H1 (cell line): ENCODE measurements around the gene PFN3. TPM values are rescaled to one million over a fixed set of nuclear protein-coding genes. Genes with fewer than 3 reads are reported as not detected.

ENCODE experiments used
- CTCF ChIA-PET: fragments of 300-600 bp; sonication (Branson Sonifier 250); formaldehyde crosslinking; loops from one replicate; lab custom pipeline; 2021; ENCODE audit not compliant: partially characterized antibody; lab: Charles Lee
- POLR2A ChIA-PET: fragments of 300-600 bp; sonication (Branson Sonifier 250); formaldehyde crosslinking; loops from one replicate; lab custom pipeline; 2021; ENCODE audit warnings: inconsistent platforms; ENCODE audit not compliant: partially characterized antibody; lab: Charles Lee
- DNase-seq, 2 experiments: peaks; one replicate each; pipeline versions ENCODE4 v3.0.0 to v3.0.0-alpha.2; 2010 to 2022; ENCODE audit warnings: low spot score in 2 of 2, low read depth in 1 of 2, mixed read lengths in 1 of 2
- FAIRE-seq: peaks from 2 replicates; lab custom pipeline; 2011; peaks lifted over from hg19 to GRCh38; lab: Jason Lieb, UNC
- H2AFZ ChIP-seq: 2 replicates; pipeline ENCODE4 v1.8.1; 2012; ENCODE audit warnings: low read length, inconsistent platforms
- H2AK5ac ChIP-seq: 2 replicates; pipeline ENCODE4 v1.6.1; 2013; ENCODE audit warnings: low read depth, low read length
- H2BK120ac ChIP-seq: replicated peaks from 2 replicates; pipeline ENCODE3; 2013; ENCODE audit warnings: low read depth, low read length, inconsistent platforms
- H2BK12ac ChIP-seq: 2 replicates; pipeline ENCODE4 v1.6.1; 2013; ENCODE audit warnings: low read depth, low read length
- H2BK15ac ChIP-seq: 2 replicates; pipeline ENCODE4 v1.6.1; 2013; ENCODE audit warnings: low read length
- H2BK20ac ChIP-seq: 2 replicates; pipeline ENCODE4 v1.6.1; 2013; ENCODE audit warnings: low read length
- H2BK5ac ChIP-seq: 2 replicates; pipeline ENCODE4 v1.6.1; 2013; ENCODE audit warnings: low read depth, low read length
- H3K14ac ChIP-seq: 2 replicates; pipeline ENCODE4 v1.6.1; 2013; ENCODE audit warnings: inconsistent platforms; ENCODE audit not compliant: insufficient read length
- H3K18ac ChIP-seq: 2 replicates; pipeline ENCODE4 v1.6.1; 2013; ENCODE audit warnings: low read length; ENCODE audit errors: extremely low read depth
- H3K23ac ChIP-seq: 2 replicates; pipeline ENCODE4 v1.6.1; 2013; ENCODE audit warnings: inconsistent platforms; ENCODE audit not compliant: insufficient read length
- H3K23me2 ChIP-seq: 2 replicates; pipeline ENCODE4 v1.6.1; 2013; ENCODE audit warnings: low read depth, low read length
- H3K27ac ChIP-seq: 2 replicates; pipeline ENCODE4 v1.6.1; 2011; ENCODE audit warnings: low read depth, low read length, inconsistent platforms
- H3K27me3 ChIP-seq, 4 experiments: replicated peaks in 1 of 4; 1 replicate in 1 of 4; 2 replicates in 3 of 4; pipeline versions ENCODE4 v1.6.1 to v1.8.1; 2011 to 2013; ENCODE audit warnings: low read length in 3 of 4, mild to moderate bottlenecking in 3 of 4, inconsistent platforms in 2 of 4, mixed read lengths in 2 of 4, moderate library complexity in 1 of 4; ENCODE audit not compliant: control insufficient read depth in 3 of 4, insufficient read depth in 3 of 4; ENCODE audit errors: extremely low read depth in 1 of 4
- H3K36me3 ChIP-seq, 4 experiments: 2 replicates each; pipeline versions ENCODE4 v1.6.1 to v1.8.1; 2011 to 2013; ENCODE audit warnings: mild to moderate bottlenecking in 4 of 4, low read length in 3 of 4, moderate library complexity in 2 of 4, control low read depth in 1 of 4, inconsistent platforms in 1 of 4; ENCODE audit not compliant: insufficient read depth in 4 of 4, control insufficient read depth in 2 of 4
- H3K4ac ChIP-seq: replicated peaks from 2 replicates; pipeline ENCODE3; 2013; ENCODE audit warnings: low read length, low read depth, mixed read lengths, inconsistent platforms; ENCODE audit not compliant: insufficient read length
- H3K4me1 ChIP-seq, 4 experiments: replicated peaks in 1 of 4; 1 replicate in 1 of 4; 2 replicates in 3 of 4; pipeline versions ENCODE4 v1.6.1 to v1.8.1; 2011 to 2013; ENCODE audit warnings: low read length in 3 of 4, inconsistent platforms in 2 of 4, mixed read lengths in 1 of 4; ENCODE audit not compliant: insufficient read depth in 4 of 4, control insufficient read depth in 3 of 4
- H3K4me2 ChIP-seq, 2 experiments: 2 replicates each; pipeline versions ENCODE4 v1.6.1 to v1.8.1; 2011 to 2013; ENCODE audit warnings: low read depth in 2 of 2, low read length in 2 of 2, control low read depth in 1 of 2, inconsistent platforms in 1 of 2, mild to moderate bottlenecking in 1 of 2; ENCODE audit not compliant: insufficient read depth in 1 of 2
- H3K4me3 ChIP-seq, 4 experiments: fragments of 200-600, 300-600 bp in 1 of 4; sonication (generic), shearing (Covaris generic), sonication (Bioruptor Twin) in 1 of 4; 2 replicates each; pipeline versions ENCODE4 v1.5.1 to v1.8.1; 2011 to 2016; ENCODE audit warnings: low read length in 4 of 4, low read depth in 3 of 4, control low read depth in 2 of 4, inconsistent platforms in 2 of 4, mild to moderate bottlenecking in 2 of 4, mixed read lengths in 1 of 4, moderate library complexity in 1 of 4; ENCODE audit not compliant: insufficient read depth in 2 of 4; ENCODE audit errors: extremely low read depth in 1 of 4
- H3K56ac ChIP-seq: replicated peaks from 2 replicates; pipeline ENCODE3; 2013; ENCODE audit warnings: low read depth, mild to moderate bottlenecking, mixed read lengths, low read length, inconsistent platforms; ENCODE audit not compliant: insufficient read length
- H3K79me1 ChIP-seq: 2 replicates; pipeline ENCODE4 v1.6.1; 2013; ENCODE audit warnings: low read depth, low read length, control low read depth
- H3K79me2 ChIP-seq, 2 experiments: 2 replicates each; pipeline versions ENCODE4 v1.6.1 to v1.8.1; 2012 to 2013; ENCODE audit warnings: low read length in 2 of 2, mild to moderate bottlenecking in 2 of 2, inconsistent platforms in 1 of 2; ENCODE audit not compliant: insufficient read depth in 2 of 2, control insufficient read depth in 1 of 2
- H3K9ac ChIP-seq, 4 experiments: replicated peaks in 1 of 4; 1 replicate in 1 of 4; 2 replicates in 3 of 4; pipeline versions ENCODE4 v1.6.1 to v1.8.1; 2011 to 2013; ENCODE audit warnings: low read depth in 3 of 4, low read length in 3 of 4, control low read depth in 2 of 4, mild to moderate bottlenecking in 2 of 4, moderate library complexity in 2 of 4, inconsistent platforms in 1 of 4; ENCODE audit errors: extremely low read depth in 1 of 4
- H3K9me3 ChIP-seq, 2 experiments: 2 replicates each; pipeline versions ENCODE4 v1.6.1 to v1.8.1; 2012 to 2013; ENCODE audit warnings: mild to moderate bottlenecking in 2 of 2, moderate library complexity in 2 of 2, control low read depth in 1 of 2, inconsistent platforms in 1 of 2, low read depth in 1 of 2, low read length in 1 of 2, mixed read lengths in 1 of 2; ENCODE audit not compliant: insufficient read depth in 2 of 2
- H4K20me1 ChIP-seq, 2 experiments: replicated peaks in 1 of 2; 2 replicates each; pipeline versions ENCODE3 to v1.8.1; 2011 to 2013; ENCODE audit warnings: inconsistent platforms in 2 of 2, low read length in 2 of 2, mild to moderate bottlenecking in 1 of 2; ENCODE audit not compliant: insufficient read depth in 2 of 2, control insufficient read depth in 1 of 2
- H4K5ac ChIP-seq: 2 replicates; pipeline ENCODE4 v1.6.1; 2013; ENCODE audit warnings: low read length, low read depth, mixed read lengths, inconsistent platforms; ENCODE audit not compliant: insufficient read length
- H4K8ac ChIP-seq: 2 replicates; pipeline ENCODE4 v1.8.0; 2013; ENCODE audit warnings: mild to moderate bottlenecking, moderate library complexity, low read length, inconsistent platforms; ENCODE audit not compliant: insufficient read depth; ENCODE audit errors: extremely low read depth
- H4K91ac ChIP-seq: replicated peaks from 2 replicates; pipeline ENCODE3; 2013; ENCODE audit warnings: low read length, mixed read lengths, inconsistent platforms; ENCODE audit not compliant: insufficient read length
- CBX5 ChIP-seq: fragments of 300-800, 300-1000 bp; sonication (generic); IDR thresholded peaks from 2 replicates; pipeline ENCODE4 v1.7.1; 2016; ENCODE audit warnings: antibody characterized with exemption, low read length, low read depth
- CHD1 ChIP-seq: IDR thresholded peaks from 2 replicates; pipeline ENCODE4 v1.6.1; 2012; ENCODE audit warnings: low read depth, low read length, improper control_type of control experiment
- CREB1 ChIP-seq: IDR thresholded peaks from 2 replicates; pipeline ENCODE4 v1.6.1; 2012; ENCODE audit warnings: inconsistent platforms
- KDM5A ChIP-seq: fragments of 200-600 bp; IDR thresholded peaks from 2 replicates; pipeline ENCODE4 v1.7.1; 2012; ENCODE audit warnings: mild to moderate bottlenecking, low read length, inconsistent platforms, mixed read lengths
- TAF1 ChIP-seq: IDR thresholded peaks from 2 replicates; pipeline ENCODE4 v1.6.1; 2011; ENCODE audit warnings: mild to moderate bottlenecking, low read depth, low read length
- WGBS, 2 experiments: shearing (Covaris generic) in 1 of 2; methylation state at CpG; one replicate each; pipeline versions ENCODE4 v1.1.6 to v1.1.7; 2013 to 2015; ENCODE audit warnings: low lambda C conversion rate in 2 of 2, mixed read lengths in 2 of 2, inconsistent platforms in 1 of 2, low coverage in 1 of 2, missing lambda C conversion rate in 1 of 2; ENCODE audit not compliant: insufficient replicate concordance in 2 of 2, insufficient coverage in 1 of 2, insufficient read length in 1 of 2; ENCODE audit errors: extremely low coverage in 1 of 2, missing lambda C conversion rate in 1 of 2; 5-methylcytosine and 5-hydroxymethylcytosine counted together
- polyA plus RNA-seq, 7 experiments: library from polyadenylated mRNA; depleted of rRNA in 3 of 7; stranded (reverse) in 5 of 7; unstranded in 2 of 7; fragments of >200 nt in 5 of 7; fragments of 200-250 nt in 2 of 7; gene quantifications; 1 replicate in 5 of 7; 2 replicates in 1 of 7; 4 replicates in 1 of 7; pipeline versions ENCODE4 v1.2.1 to v1.2.3, GENCODE V29; 2011 to 2013; ENCODE audit warnings: missing spikeins in 2 of 7, mixed read lengths in 2 of 7
- total RNA-seq: library from RNA; stranded (reverse); fragmentation: NEBNext Ultra II Directional; extraction: Animal tissue kit (Norgen Biotek cat#: 25700); gene quantifications from 2 replicates; pipeline ENCODE4 v1.2.1, GENCODE V29; 2021
- TF ChIP-seq, protein P1 (sequence below): IDR thresholded peaks from 2 replicates; pipeline ENCODE4 v1.6.1; 2012; ENCODE audit warnings: inconsistent platforms

The PFN3 gene
- total and polyA plus RNA-seq, 2 of the 8 experiments (the other 6 are each of a cell fraction or from before 2014, with no cell fraction given) = not detected

DNA sequence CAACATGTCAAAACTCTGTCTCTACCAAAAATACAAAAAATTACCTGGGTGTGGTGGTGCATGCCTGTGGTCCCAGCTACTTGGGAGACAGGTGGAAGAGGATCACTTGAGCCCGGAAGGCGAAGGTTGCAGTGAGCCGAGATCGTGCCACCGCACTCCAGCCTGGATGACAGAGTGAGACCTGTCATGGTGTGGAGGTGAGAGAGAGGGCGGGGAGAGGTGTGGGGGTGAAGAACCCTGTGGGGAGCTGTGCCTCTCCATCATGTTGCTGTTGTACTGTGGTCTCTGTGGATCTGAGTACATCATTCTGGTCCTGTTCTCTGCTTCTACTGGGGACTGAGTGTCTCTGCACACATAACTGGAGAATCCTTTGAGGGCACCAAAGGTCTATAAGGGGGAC is 27.6 kb downstream of the PFN3 start:
- WGBS, 2 experiments = 86% methylated on average over 6 of the region's 6 CpGs; no CpG with 5 or more reads in 1 of the 2 experiments

More for the DNA sequence above, 27.6 kb downstream of the PFN3 start:
- no peak for DNase-seq
- TF ChIP-seq, protein P1, sequence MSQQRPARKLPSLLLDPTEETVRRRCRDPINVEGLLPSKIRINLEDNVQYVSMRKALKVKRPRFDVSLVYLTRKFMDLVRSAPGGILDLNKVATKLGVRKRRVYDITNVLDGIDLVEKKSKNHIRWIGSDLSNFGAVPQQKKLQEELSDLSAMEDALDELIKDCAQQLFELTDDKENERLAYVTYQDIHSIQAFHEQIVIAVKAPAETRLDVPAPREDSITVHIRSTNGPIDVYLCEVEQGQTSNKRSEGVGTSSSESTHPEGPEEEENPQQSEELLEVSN = no peak
- TF ChIP-seq CBX5 = no peak
- no peak for TF ChIP-seq TAF1
- TF ChIP-seq KDM5A = no peak
- no peak for TF ChIP-seq CREB1
- no peak for TF ChIP-seq CHD1
- Histone ChIP-seq H2BK5ac (no peak overlapping the region), H4K8ac (no peak overlapping the region), H3K14ac (no peak overlapping the region), H3K4me1 (peaks cover 5 to 29% (median 18%) of the 10 kb centered on the region in 4 experiments), H3K79me2 (no peaks in the 10 kb centered on the region), H3K79me1 (peaks cover 7% of the 10 kb centered on the region; the same call in 1 of the 2 replicates), H4K91ac (no peak overlapping the region), H3K27me3 (peaks cover 1 to 7% (median 5%) of the 10 kb centered on the region in 4 experiments; a peak in 4 of 7 replicates), H4K5ac (no peak overlapping the region), H3K23ac (no peak overlapping the region), H2BK120ac (no peak overlapping the region), H3K4me3 (no peak overlapping the region), H3K4ac (no peak overlapping the region), H2AFZ (no peak overlapping the region), H3K9me3 (no peaks in the 10 kb centered on the region), H3K36me3 (no peaks in the 10 kb centered on the region), H2BK15ac (no peak overlapping the region), H2AK5ac (no peak overlapping the region), H3K9ac (no peak overlapping the region), H4K20me1 (peaks cover 0 to 8% of the 10 kb centered on the region in 2 experiments), H2BK12ac (no peak overlapping the region), H3K18ac (no peak overlapping the region), H3K23me2 (peaks cover 6% of the 10 kb centered on the region; the same call in 1 of the 2 replicates), H3K4me2 (no peak overlapping the region; a peak in 1 of 4 replicates), H2BK20ac (no peak overlapping the region), H3K27ac (no peak overlapping the region), H3K56ac (no peak overlapping the region)
- no peak for FAIRE-seq
- ChIA-PET CTCF (interaction anchor here (0.7 to 16.9 kb wide), 10 partner anchors 16 to 129 kb away, joined by 3 to 363 read pairs (median 38); partner anchors contain the start of genes LMAN2, MXD3, PFN3 and PRR7), POLR2A (interaction anchor here (1.0 to 4.4 kb wide), 11 partner anchors 9 to 124 kb away, joined by 3 to 18 read pairs (median 6); partner anchors contain the start of genes LMAN2 and PDLIM7)
